Measurements from ENCODE around the gene KLK1. TPM values are rescaled to one million over a fixed set of nuclear protein-coding genes. Genes with fewer than 3 reads are reported as not detected.

The KLK1 gene
- total and polyA plus RNA-seq, 10 of the 15 experiments (the other 5 are each of a cell fraction or from before 2014, with no cell fraction given): 3.4 to 27.5 (median 20.2) TPM

DNA sequence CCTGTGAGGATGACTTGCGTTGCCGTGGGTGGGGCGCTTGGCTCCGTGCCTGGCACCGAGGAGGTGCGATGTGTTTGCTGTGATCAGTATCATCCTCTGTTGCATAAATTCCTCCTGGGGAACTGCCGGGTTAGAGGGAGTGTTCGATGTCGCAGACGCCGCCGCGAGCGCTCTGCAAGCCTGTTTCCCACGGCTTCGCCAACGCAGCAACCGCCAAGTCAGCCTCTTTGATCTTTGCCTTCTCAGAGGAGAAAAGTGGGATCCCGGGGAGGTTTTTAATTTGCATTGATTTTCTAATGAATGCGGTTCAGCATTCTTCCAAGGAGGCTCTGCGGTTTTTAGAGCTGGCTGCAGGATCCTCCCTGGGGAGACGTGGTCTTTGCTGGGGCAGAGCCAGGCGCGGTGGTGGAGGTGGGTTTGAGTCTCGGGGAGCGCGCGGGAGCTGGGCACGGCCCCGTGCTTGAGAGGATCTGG is 45.7 kb downstream of the KLK1 start (continued):
- TF ChIP-seq, protein P1, sequence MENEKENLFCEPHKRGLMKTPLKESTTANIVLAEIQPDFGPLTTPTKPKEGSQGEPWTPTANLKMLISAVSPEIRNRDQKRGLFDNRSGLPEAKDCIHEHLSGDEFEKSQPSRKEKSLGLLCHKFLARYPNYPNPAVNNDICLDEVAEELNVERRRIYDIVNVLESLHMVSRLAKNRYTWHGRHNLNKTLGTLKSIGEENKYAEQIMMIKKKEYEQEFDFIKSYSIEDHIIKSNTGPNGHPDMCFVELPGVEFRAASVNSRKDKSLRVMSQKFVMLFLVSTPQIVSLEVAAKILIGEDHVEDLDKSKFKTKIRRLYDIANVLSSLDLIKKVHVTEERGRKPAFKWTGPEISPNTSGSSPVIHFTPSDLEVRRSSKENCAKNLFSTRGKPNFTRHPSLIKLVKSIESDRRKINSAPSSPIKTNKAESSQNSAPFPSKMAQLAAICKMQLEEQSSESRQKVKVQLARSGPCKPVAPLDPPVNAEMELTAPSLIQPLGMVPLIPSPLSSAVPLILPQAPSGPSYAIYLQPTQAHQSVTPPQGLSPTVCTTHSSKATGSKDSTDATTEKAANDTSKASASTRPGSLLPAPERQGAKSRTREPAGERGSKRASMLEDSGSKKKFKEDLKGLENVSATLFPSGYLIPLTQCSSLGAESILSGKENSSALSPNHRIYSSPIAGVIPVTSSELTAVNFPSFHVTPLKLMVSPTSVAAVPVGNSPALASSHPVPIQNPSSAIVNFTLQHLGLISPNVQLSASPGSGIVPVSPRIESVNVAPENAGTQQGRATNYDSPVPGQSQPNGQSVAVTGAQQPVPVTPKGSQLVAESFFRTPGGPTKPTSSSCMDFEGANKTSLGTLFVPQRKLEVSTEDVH (IDR thresholded peaks at IDR 0.05; ENCODE audit: low read depth, partially characterized antibody): no peak

GRCh38 chr19:50777261-50777660 is 46.3 kb downstream of the KLK1 start:
- WGBS (ENCODE audit: insufficient coverage, insufficient replicate concordance, low lambda C conversion rate, missing lambda C conversion rate): 8% methylated on average over 4 of the region's 4 CpGs
- no peaks in the 10 kb centered on the region for H3K79me2 ChIP-seq (ENCODE audit: control insufficient read depth, insufficient read depth, low read length)
- no peaks in the 10 kb centered on the region for H4K20me1 ChIP-seq (ENCODE audit: control insufficient read depth, insufficient read depth)
- ChIA-PET SMC1A (ENCODE audit: uncharacterized antibody, unreplicated experiment) (interaction anchor here (0.7 kb wide), 1 partner anchor 175 kb away, joined by 3 read pairs; no protein-coding TSS in a partner anchor), POLR2A (no interaction called here), CTCF (interaction anchor here (0.9 to 1.9 kb wide), 2 partner anchors 72 to 144 kb away, joined by 3 to 6 read pairs; no protein-coding TSS in a partner anchor), RAD21 (ENCODE audit: unreplicated experiment) (no interaction called here)
- H3K4me2 ChIP-seq (ENCODE audit: control insufficient read depth, insufficient read depth): no peak overlapping the region
- FAIRE-seq (no peak), DNase-seq (ENCODE audit: low read depth, low spot score) (no peak), ATAC-seq (no peak)
- H3K27ac ChIP-seq (ENCODE audit: control insufficient read depth, insufficient read depth): no peak overlapping the region
- no peaks in the 10 kb centered on the region for H3K9me3 ChIP-seq (replicated peaks; ENCODE audit: control insufficient read depth, insufficient read depth, low read length)
- H3K4me3 ChIP-seq: no peak overlapping the region
- no peaks in the 10 kb centered on the region for H3K4me1 ChIP-seq (ENCODE audit: control insufficient read depth, insufficient read depth, low read length)
- no peak overlapping the region for H2AFZ ChIP-seq (ENCODE audit: control insufficient read depth, low read depth, low read length)
- no peaks in the 10 kb centered on the region for H3K36me3 ChIP-seq (ENCODE audit: control insufficient read depth in 2 of 2, insufficient read depth in 2 of 2, low read length in 1 of 2)
- H3K27me3 ChIP-seq (replicated peaks in 1 of 2; ENCODE audit: control insufficient read depth in 2 of 2, insufficient read depth in 2 of 2, low read length in 1 of 2): peaks cover 4 to 8% of the 10 kb centered on the region in 2 experiments
- no peak overlapping the region for H3K9ac ChIP-seq (ENCODE audit: control insufficient read depth, insufficient read depth, low read length)
- in situ Hi-C loops (cut with MboI): no loop called here
- BruUV-seq (replicated peaks): no TSS peak
- intact Hi-C loops (cut with micrococcal nuclease; ENCODE audit: unreplicated experiment): no loop called here
- TF ChIP-seq FOXK2 (IDR thresholded peaks at IDR 0.05): no peak
- no peak for TF ChIP-seq SMARCA5 (IDR thresholded peaks at IDR 0.05)
- no peak for TF ChIP-seq MEF2A (IDR thresholded peaks at IDR 0.05; ENCODE audit: insufficient read depth, low read depth, low read length)
- no peak for TF ChIP-seq MYB (IDR thresholded peaks at IDR 0.05; ENCODE audit: borderline replicate concordance, low read depth, low read length)
- no peak for TF ChIP-seq JUNB (IDR thresholded peaks at IDR 0.05)
- TF ChIP-seq BHLHE40 (IDR thresholded peaks at IDR 0.05; ENCODE audit: borderline replicate concordance in 1 of 2, low read depth in 2 of 2, low read length in 1 of 2): no peak
- TF ChIP-seq ZZZ3 (IDR thresholded peaks at IDR 0.05; ENCODE audit: control insufficient read depth, insufficient read length, low read depth): no peak
- TF ChIP-seq FOXM1 (IDR thresholded peaks at IDR 0.05; ENCODE audit: low read depth, low read length): no peak
- TF ChIP-seq, protein P2, sequence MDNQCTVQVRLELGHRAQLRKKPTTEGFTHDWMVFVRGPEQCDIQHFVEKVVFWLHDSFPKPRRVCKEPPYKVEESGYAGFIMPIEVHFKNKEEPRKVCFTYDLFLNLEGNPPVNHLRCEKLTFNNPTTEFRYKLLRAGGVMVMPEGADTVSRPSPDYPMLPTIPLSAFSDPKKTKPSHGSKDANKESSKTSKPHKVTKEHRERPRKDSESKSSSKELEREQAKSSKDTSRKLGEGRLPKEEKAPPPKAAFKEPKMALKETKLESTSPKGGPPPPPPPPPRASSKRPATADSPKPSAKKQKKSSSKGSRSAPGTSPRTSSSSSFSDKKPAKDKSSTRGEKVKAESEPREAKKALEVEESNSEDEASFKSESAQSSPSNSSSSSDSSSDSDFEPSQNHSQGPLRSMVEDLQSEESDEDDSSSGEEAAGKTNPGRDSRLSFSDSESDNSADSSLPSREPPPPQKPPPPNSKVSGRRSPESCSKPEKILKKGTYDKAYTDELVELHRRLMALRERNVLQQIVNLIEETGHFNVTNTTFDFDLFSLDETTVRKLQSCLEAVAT (IDR thresholded peaks at IDR 0.05): no peak
- TF ChIP-seq, protein P3, sequence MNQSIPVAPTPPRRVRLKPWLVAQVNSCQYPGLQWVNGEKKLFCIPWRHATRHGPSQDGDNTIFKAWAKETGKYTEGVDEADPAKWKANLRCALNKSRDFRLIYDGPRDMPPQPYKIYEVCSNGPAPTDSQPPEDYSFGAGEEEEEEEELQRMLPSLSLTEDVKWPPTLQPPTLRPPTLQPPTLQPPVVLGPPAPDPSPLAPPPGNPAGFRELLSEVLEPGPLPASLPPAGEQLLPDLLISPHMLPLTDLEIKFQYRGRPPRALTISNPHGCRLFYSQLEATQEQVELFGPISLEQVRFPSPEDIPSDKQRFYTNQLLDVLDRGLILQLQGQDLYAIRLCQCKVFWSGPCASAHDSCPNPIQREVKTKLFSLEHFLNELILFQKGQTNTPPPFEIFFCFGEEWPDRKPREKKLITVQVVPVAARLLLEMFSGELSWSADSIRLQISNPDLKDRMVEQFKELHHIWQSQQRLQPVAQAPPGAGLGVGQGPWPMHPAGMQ (IDR thresholded peaks at IDR 0.05; ENCODE audit: borderline replicate concordance): no peak
